GM18909 (cell line): ENCODE data around the gene ALK.
A peak's percentile ranks its signal among the peaks of the same experiment; 100 is the strongest.

Experiments used
- ATAC-seq: cut with Tn5 transposase; IDR thresholded peaks from one replicate; pipeline ENCODE4 v1.9.1; 2021; ENCODE audit warnings: mild to moderate bottlenecking; ENCODE audit not compliant: unreplicated experiment, poor library complexity

The ALK gene

DNA sequence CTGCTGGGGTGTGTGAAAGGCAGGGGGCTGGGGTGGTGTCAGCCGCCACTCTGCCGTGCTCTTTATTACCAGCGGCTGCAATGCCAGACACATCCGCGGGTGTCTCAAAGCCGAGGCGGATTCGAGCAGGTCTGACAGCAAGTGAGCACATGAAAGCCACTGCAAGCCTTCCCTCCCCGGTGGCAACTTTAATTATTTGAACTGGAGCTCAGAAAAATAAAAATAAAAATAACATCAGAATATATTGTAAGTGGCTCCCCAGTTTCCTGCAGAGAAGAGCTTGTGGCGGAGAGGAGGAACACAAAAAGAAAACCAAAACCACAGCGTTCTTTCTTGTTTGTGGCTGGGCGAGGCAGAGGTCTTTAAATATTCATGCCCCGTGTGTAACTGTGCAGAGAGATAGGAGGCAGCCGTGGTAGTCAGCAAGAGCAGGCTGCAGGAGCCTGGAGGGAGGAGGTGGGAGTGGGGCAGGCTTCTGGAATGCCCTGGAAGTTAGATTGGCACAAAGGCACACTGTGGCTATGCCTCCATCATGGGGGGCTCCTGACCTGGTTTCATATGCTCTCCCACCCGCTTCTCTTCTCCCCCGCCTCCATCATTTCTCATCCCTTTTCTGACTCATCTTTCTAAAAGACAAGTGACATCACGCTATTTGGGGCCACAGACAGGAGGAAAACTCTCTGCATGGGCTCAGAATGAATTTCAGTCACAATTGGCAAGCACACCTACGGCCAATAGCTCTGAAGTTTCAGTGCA lies 606.4 kb downstream of the ALK start:
- ATAC-seq: peak; percentile 74

DNA sequence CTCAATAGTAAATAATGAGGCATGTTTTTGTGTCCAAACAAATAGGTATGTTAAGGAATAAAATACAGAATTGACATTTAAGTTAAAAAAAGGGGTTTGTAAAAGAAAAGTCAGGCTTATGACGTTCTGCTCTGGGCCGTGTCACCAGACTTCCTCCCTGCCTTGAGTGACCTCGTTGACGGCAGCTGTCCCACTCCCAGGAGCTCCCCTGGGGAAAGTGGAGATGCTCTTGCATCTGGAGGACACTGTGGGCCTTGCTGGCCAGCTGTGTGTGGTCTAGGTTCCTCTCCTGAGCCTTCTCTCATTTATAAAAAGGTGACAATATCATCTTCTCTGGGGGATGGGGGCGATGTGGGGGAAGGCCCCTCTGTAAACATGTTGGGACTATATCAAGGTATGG lies 609.9 kb downstream of the ALK start:
- no peak for ATAC-seq

DNA sequence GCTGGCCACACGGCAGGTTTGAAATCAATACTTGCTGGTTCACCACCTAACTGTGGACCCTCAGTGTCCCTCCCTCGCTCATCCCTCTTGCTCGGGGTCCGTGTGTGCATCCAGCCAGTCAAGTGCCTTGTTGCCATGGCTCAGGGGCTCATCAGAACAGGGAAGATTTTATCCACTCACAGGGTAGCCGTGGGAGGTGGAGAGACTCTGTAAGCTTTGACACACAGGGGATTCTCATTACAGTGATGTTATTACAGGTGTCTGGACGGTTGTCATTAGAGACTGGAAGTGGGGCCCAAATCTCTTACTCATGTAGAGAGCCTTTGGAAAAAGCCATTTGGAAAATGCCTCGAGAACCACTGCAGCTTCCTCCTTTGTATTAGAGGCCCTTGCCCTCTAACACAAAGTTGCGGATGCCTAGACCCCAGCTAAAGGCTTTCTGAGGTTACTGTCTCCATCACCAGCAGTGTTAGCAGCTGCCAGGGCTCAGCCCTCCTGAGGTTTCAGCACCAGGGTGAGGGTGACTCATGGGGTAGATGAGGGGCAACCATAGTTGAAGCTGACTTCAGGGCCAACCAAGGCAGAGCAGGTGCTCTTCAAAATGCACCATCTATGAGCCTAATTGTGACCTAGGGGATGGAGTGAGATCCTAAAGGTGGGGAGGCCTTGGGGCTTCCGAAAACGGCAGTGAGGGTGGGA lies 610.6 kb downstream of the ALK start:
- ATAC-seq: no peak

DNA sequence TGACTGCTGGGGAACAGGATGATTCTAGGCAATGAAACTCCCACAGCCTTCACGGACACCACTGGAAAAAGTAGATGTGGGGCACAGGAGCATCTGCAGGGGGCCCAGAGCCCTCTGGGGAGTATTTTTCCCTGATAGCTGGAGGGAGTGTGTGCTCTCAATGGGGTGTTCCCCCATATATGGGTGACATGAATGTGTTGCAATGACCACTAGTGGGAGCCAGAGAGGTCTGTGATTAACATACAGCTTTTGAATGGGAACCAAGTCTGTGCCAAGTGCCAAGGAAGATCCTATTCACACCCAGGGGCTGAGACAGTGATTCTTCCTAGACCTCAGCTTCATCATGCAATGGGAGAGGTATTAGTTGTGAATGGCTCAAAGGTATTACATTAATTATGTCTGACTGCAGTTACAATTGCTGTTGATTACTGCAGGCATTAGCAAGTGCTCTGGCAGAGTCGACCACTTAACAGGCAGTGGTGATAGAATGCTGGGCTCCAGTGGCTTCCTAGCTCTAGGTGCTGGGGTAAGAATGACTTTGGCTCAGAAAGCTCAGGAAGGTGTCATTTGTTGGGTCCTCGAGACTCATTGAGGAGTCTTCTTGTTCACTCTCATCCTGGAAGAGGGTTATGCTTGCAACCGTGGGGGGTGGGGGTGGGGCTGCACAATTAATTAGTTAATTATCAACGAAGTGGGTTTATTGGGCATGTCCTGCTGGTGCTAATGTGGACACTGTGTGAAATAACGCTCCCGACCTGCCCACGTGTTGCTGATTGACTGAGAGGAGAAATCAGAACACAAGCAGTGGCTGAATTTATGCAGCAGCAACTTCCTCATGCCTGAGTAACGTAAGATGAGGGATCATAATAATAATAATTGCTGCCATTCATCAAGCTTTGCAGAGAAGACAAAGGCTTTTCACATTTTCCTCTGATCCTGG lies 612.0 kb downstream of the ALK start:
- no peak for ATAC-seq

DNA sequence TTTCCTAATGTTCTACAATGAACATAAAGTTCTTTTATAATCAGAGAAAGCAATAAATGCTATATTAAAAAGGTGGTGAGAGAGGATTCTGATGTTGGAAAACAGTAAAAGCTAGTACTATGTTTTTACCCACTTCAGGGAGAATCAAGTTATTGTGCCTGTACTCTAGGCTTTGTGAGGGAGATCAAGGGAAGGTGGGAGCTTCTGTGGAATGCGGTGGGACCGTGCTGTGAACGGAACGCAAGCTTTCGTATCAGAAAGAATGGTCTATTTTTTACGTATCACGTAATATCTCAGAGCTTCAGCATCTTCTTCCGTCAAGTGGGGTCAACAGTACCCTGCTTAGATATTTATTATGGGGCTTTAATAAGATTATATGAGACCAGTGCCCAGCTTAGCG lies 613.0 kb downstream of the ALK start:
- ATAC-seq: no peak

DNA sequence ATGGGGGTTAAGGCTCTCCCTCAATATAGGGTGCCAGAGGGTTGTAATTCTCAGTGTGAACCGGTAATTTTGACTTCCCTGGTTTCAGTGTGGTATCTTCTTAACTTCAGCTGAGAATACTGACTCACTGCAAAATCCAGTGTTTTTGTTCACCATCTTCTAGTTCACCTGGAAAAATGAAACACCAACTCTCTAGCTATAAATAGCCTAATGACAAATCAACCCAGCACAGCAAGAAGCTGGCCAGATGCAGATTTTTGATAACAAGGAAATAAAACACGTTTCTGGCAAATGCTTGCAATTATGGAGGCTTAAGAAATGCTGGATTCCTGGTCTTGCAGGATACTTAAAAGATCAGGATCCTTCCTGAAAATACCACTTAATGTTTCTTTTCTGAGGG lies 613.9 kb downstream of the ALK start:
- no peak for ATAC-seq

DNA sequence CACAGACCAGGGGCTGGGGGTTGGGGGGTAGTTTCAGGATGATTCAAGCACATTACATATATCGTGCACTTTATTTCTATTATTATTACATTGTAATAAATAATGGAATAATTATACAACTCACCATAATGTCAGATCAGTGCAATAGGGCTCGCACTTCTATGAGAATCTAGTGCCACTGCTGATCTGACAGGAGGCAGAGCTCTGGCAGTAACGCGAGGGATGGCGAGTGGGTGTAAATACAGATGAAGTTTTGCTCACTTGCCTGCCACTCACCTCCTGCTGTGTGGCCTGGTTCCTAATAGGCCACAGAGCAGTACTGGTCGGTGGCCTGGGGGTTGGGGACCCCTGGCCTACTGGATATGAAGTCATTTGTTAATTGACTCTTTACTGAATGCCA lies 615.6 kb downstream of the ALK start:
- ATAC-seq: no peak

DNA sequence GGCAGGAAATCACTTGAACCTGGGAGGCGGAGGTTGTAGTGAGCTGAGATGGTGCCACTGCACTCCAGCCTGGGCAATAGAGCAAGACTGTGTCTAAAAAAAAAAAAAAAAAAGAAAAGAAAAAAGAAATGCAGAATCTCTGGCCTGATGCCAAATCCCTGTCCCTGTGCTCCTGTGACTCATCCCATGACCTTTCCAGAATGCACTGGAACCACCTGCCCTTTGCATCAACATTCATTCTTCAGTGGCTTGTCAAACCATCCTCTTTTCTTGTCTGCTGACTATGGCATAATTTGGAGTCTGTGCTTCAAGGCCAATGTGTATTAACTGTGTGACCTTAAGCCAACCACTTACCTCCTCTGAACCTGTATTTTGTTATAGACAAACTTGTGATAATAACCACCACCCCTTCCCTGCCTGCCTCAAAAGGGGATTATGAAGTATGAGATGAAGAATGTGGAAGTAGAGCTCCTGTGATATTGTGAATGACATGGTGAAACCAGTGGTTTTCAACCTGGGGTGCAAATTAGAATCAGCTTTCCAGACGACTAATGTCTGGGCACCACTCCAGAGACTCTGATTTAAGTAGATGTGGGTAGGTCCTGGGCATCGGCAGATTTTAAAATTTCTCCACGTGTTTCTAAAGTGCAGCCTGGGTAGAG lies 616.9 kb downstream of the ALK start:
- no peak for ATAC-seq

DNA sequence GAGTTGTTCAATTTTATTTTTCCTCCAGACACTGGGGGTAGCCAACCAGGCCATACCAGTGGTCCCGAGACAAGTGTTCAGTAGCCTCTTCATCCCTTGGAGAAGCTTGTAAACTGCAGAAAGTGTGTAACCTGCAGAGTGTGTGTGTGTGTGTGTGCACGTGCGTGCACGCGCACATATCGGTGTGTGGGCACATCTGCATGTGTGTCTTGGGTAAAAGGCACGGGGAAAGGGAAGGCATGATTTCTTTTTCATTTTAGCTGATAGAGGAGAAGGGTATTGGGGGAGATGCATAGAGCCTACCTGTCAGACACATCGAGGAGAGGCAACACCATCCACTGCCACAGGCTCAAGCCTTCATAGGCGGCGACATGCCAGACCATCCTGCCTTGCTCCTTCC lies 624.8 kb downstream of the ALK start:
- ATAC-seq: no peak

DNA sequence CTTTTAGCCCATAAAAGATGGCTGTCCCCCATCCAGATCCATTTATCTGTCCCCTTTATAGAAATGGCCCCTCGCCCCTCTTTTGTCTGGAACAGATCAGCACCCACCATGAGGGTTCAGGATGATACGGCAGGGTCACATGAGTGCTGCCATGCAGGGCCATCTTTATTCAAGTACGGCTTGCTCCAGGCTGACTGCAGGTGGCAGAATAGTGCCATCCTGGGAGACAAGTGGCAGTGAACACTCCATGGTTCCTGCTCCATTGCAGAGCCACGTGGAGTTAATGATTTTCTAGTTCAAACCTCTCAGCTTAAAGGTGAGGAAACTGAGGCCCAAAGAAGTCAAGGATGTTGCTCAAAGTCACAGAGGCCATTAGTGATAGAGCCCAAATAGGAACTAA lies 625.5 kb downstream of the ALK start:
- no peak for ATAC-seq

DNA sequence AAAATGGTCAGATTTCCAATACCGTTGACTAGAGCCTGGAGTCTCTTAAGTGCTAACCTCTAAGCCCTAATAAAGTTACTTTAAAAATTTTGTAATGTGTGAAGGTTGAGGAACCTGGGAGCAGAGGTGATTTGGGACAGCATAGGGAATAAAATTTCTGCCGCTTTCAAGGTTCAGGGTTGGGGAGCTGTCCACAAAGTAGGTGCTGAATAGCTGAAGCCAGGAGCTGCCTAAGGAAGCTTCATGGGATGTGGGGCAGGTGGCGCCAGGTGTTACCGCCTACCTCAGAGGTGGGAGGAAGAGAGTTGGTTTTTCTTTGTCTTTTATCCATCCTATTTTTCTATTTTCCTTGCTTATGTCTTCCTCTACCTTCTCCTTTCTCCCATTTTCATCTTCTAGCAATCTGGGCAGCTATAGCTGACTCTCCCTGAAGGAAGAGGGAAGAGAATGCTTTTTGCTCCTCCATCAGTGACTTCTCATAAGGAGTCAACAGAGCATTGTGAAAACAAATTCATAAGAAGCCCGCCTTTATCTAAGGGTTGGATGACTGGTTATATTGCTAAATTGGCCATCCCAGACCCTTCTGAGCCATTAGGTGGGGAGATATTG lies 627.5 kb downstream of the ALK start:
- no peak for ATAC-seq

DNA sequence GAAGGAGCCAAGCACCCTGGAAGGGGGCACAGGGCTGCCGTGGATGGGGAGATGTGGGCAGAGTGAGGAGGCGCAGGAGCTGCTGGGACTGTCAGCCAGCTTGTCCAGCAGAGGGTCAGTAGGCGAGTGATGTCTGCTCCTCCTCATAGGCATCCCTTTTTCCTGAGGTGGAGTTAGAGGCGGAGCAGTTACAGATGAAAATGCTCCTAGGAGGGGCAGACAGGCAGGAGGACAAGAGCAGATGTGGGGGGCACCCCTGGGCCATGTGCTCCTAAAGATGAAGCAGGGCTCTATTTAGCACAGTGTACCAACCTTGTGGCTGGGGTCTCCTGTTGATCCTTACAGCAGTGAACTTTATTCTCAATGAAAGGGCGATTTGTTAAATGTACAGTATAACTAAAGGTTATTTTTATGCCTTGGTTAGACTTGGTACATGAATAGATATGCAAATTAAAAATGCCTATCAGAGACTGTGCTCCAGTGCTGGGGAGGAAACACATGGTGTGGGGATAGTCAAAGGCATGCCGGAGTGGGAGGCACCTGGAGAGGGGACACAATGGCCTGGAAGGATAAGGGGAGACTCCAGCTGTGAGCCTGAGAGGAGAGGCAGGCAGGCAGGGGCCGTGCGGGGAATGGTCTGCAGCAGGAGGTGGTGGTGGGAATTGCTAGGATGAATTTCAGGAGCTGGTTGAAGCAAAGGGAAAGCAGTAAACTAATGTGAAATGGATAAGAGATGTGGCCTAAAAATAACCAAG lies 630.9 kb downstream of the ALK start:
- no peak for ATAC-seq

DNA sequence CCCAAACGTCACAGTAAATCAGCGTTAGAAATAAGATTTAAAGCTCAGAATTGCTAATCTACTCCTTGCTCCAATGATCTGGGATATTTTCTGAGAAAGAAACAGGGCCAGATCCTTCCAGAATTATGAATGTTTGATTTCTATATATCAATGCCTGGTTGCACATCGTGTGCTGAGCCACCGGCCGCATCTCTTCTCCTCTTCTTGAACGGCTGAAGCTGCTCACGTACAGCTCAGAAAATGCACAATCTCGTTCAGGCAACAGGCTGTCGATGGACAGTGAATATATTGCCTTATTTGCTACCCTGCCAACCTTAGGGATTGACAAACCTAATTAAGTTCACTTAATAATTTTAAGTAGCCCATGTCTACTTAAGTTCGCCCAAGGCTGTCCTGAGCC lies 636.7 kb downstream of the ALK start:
- no peak for ATAC-seq

DNA sequence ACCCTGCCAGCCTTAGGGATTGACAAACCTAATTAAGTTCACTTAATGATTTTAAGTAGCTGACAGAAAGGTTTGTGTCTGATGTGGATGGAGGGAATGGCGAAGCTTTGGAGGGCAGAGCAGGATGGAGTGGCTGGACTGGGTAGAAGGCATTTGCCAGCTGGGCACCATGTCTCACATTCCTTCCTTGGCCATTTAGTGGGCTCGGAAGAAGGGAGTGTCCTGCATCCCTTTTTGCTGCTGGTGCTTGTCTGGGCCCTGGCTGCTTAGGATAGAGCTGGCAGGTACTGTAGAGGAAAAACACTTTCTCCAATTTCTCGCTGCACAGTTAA lies 639.5 kb downstream of the ALK start:
- no peak for ATAC-seq

DNA sequence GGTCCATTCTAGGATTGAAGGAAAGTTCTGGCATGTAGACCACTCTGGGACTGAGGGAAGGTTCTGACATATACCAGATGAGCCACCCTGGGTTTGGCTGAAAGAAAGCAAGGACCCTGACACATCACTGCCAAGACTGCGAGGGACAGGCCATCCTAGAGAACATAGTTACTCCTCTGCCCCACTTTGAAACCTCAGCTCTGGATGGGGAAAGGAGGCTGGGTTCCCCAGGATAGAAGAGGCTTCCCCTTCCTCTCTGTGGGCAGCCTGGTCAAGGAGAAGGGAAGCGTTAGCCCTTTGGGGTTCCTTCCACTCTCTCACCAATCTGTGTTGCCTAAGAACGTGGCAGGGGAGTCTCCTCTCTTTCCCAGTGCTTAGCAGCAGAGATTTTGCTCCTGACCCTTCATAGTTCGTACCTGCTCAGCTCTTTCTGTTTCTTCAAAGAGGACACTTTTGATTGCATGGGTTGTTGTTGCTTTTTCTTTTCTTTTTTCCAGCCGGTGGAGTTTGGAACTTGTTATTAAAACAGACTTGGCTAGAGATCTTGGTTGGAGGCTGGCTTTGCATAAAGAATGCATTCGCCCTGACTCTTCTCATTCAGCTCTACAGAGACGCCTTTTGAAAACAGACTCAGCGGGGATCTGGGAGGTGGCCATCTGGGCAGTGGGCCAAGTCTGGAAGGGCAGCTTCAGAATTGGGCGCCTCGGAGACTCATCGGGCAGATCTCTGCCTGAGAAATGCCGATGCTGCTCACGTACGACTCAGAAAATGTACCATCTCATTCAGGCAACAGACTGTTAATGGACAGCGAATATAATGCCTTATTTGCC lies 640.1 kb downstream of the ALK start:
- no peak for ATAC-seq

DNA sequence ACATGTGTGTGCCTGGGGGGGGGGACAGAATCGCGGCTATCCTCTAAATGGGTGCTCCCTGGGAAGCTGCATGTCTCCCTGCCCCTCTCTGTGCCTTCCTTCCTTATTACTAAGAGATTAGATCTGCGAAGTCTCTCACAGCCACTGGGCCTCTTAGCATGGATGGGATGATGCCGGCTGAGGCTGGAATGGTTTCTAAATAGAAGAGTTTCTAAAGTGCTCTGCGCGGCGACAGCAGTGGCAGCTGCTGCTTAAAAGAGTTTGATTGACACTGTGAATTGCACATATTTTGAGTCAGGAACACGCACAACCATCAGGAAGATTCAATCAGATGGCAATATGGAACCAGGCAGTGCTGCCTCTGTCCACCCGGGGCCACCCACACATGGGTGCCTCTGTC lies 642.4 kb downstream of the ALK start:
- no peak for ATAC-seq

DNA sequence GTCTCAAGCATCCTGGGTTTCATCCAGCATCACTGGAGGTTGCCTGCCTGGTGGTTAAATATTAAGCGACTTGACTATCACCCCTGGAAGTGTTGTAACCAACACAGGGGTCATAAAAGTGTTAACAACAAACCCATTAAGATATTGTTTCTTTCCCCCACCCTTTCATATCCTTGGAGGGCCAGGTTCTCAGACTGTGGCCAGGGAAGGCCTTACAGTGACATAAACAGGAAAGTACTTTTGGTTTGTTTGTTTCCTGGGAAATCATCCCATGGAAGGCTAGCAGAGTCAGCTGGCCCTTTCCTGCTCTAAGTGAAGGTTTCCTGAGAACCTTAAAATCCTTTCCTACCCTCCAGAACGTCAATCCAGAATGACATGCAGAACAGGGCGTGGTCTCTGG lies 645.2 kb downstream of the ALK start:
- no peak for ATAC-seq

DNA sequence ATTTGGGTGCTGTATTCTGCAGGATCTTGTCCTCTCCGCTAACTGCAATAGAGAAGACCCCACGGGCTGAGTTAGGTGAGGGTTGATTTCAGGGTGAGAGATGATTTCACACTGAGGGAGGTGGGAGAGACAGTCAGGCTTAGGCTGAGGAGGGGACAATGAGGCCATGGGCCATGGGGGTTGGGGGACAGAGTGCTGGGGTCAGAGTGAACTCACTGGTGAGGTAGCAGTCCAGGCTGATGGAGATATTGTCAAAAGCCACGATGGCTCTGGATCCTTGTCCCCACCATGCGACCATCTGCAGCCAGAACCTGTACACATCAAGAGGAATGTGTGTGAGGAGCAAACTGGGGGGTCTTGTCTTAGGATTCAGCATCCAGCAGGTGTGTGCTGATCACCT lies 646.2 kb downstream of the ALK start:
- ATAC-seq: no peak
